Chondrocyte (in vitro differentiated cells): ENCODE measurements around the gene LCNL1. TPM values are rescaled to one million over a fixed set of nuclear protein-coding genes. Genes with fewer than 3 reads are reported as not detected.
"Not testable (repeated sequence)": the region's sequence is repeated elsewhere in the genome, so short reads cannot be mapped to it uniquely, and the experiment has no call there.

Experiments used
- DNase-seq: peaks from one replicate; pipeline ENCODE4 v3.0.0; 2021; ENCODE audit warnings: mixed read lengths, low spot score
- H3K27ac Mint-ChIP-seq: one replicate; pipeline ENCODE4 v1.8.0; 2021; ENCODE audit warnings: mild to moderate bottlenecking, moderate library complexity, mixed read lengths; ENCODE audit not compliant: unreplicated experiment
- H3K27me3 Mint-ChIP-seq: 2 replicates; pipeline ENCODE4 v1.8.0; 2021; ENCODE audit warnings: low read depth, mixed read lengths
- H3K36me3 Mint-ChIP-seq: 2 replicates; pipeline ENCODE4 v1.8.0; 2021; ENCODE audit warnings: low read depth, mixed read lengths
- H3K4me1 Mint-ChIP-seq: 2 replicates; pipeline ENCODE4 v1.8.0; 2021; ENCODE audit warnings: low read depth, mild to moderate bottlenecking, mixed read lengths
- H3K4me3 Mint-ChIP-seq: one replicate; pipeline ENCODE4 v1.8.0; 2021; ENCODE audit warnings: mild to moderate bottlenecking, moderate library complexity, mixed read lengths; ENCODE audit not compliant: unreplicated experiment
- H3K9me3 Mint-ChIP-seq: 2 replicates; pipeline ENCODE4 v1.8.0; 2021; ENCODE audit warnings: low read depth, mixed read lengths
- total RNA-seq: library from RNA; stranded (reverse); gene quantifications from 3 replicates; pipeline ENCODE4 v1.2.1, GENCODE V29; 2021
- TF ChIP-seq, protein P1 (sequence below): fragments of 200-600 bp; sonication (generic); IDR thresholded peaks from 2 replicates; pipeline ENCODE4 v1.5.0; 2021; ENCODE audit warnings: antibody characterized with exemption, mild to moderate bottlenecking, moderate library complexity

Gene LCNL1
- total RNA-seq, 1 donor from 2014 or later = 5.2 TPM

GRCh38 chr9:137032858-137033257, 50.1 kb downstream of the LCNL1 start:
- TF ChIP-seq, protein P1, sequence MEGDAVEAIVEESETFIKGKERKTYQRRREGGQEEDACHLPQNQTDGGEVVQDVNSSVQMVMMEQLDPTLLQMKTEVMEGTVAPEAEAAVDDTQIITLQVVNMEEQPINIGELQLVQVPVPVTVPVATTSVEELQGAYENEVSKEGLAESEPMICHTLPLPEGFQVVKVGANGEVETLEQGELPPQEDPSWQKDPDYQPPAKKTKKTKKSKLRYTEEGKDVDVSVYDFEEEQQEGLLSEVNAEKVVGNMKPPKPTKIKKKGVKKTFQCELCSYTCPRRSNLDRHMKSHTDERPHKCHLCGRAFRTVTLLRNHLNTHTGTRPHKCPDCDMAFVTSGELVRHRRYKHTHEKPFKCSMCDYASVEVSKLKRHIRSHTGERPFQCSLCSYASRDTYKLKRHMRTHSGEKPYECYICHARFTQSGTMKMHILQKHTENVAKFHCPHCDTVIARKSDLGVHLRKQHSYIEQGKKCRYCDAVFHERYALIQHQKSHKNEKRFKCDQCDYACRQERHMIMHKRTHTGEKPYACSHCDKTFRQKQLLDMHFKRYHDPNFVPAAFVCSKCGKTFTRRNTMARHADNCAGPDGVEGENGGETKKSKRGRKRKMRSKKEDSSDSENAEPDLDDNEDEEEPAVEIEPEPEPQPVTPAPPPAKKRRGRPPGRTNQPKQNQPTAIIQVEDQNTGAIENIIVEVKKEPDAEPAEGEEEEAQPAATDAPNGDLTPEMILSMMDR = no peak
- Mint-ChIP-seq H3K9me3 (no peaks in the 10 kb centered on the region), H3K36me3 (no peaks in the 10 kb centered on the region)

DNA sequence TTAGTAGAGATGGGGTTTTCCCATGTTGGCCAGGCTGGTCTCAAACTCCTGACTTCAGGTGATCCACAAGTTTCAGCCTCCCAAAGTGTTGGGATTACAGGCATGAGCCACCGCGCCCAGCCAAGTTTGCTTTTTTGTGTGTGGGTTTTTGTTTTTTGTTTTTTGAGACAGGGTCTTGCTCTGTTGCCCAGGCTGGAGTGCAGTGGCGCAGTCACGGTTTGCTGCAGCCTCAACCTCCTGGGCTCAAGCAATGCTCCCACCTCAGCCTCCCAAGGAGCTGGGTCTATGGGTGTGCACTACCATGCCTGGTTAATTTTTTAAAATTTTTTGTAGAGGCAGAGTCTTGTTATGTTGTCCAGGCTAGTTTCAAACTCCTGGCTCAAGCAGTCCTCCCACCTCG, 50.7 kb downstream of the LCNL1 start:
- H3K36me3 Mint-ChIP-seq, DNase-seq, H3K9me3 Mint-ChIP-seq, H3K4me1 Mint-ChIP-seq, H3K4me3 Mint-ChIP-seq, H3K27me3 Mint-ChIP-seq, H3K27ac Mint-ChIP-seq: not testable (repeated sequence)

More at GRCh38 chr9:137032858-137033257, 50.1 kb downstream of the LCNL1 start:
- no peak overlapping the region for H3K4me3 Mint-ChIP-seq
- DNase-seq = no peak
- no peak overlapping the region for H3K27ac Mint-ChIP-seq
- no peaks in the 10 kb centered on the region for H3K27me3 Mint-ChIP-seq
- no peaks in the 10 kb centered on the region for H3K4me1 Mint-ChIP-seq

DNA sequence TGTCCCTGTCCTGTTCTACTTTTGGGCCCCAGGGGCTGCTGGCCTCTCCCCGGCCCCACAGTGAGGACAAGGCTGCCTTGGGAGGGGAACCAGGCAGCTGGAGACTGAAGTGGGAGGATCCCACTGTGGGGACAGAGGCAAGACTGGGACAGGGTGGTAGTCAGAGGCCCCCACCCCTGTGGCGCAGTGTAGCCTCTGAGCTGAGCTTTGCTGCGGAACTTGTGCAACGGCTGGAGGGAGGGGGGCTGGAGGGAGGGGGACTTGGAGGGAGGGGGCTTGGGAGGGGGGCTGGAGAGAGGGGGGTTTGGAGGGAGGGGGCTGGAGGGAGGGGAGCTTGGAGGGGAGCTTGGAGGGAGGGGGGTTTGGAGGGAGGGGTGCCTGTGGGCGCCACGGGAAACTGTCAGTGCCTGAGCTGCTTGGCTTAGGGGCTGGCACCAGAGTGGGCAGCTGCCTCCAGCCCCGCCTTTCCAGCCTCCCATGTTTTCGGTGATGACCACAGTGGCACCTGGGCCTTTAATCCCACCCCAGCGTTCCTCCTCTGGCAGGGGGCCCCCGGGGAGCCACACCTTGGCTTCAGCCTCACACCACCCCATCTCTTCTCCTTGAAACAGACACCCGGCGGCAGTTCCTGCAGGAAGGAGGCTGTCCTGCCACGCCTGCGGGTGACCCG, 51.4 kb downstream of the LCNL1 start:
- no peak overlapping the region for H3K27ac Mint-ChIP-seq
- H3K9me3 Mint-ChIP-seq = no peaks in the 10 kb centered on the region
- H3K4me3 Mint-ChIP-seq = no peak overlapping the region
- no peak for DNase-seq
- H3K4me1 Mint-ChIP-seq = no peaks in the 10 kb centered on the region
- TF ChIP-seq, protein P1 = no peak
- H3K27me3 Mint-ChIP-seq = no peaks in the 10 kb centered on the region
- peaks cover 4% of the 10 kb centered on the region for H3K36me3 Mint-ChIP-seq

GRCh38 chr9:137034709-137035506, 52.1 kb downstream of the LCNL1 start:
- Mint-ChIP-seq H3K9me3 (no peaks in the 10 kb centered on the region), H3K27me3 (no peaks in the 10 kb centered on the region), H3K27ac (no peak overlapping the region), H3K4me3 (no peak overlapping the region), H3K4me1 (no peaks in the 10 kb centered on the region), H3K36me3 (peaks cover 4% of the 10 kb centered on the region)
- no peak for DNase-seq
- TF ChIP-seq, protein P1 = peak; percentile 85

Other genes with a start within 250 kb of the LCNL1 start
- not detected in 3 replicates for gene LCN10, start 240.1 kb upstream of the LCNL1 start, total RNA-seq
- gene LCN6, start 234.5 kb upstream of the LCNL1 start, total RNA-seq = not detected in 3 replicates
- not detected in 3 replicates for gene LCN8, start 224.8 kb upstream of the LCNL1 start, total RNA-seq
- gene LCN15, start 218.5 kb upstream of the LCNL1 start, total RNA-seq = not detected in 3 replicates
- 31.2 to 40.0 TPM (median 32.5 TPM) in 3 replicates for gene TMEM141, start 191.6 kb upstream of the LCNL1 start, total RNA-seq
- 0.62 to 1.5 TPM (median 1.4 TPM) in 3 replicates for gene CCDC183, start 186.7 kb upstream of the LCNL1 start, total RNA-seq
- gene RABL6, start 175.0 kb upstream of the LCNL1 start, total RNA-seq = 61.5 to 71.8 TPM (median 62.2 TPM) in 3 replicates
- gene AJM1, start 140.5 kb upstream of the LCNL1 start, total RNA-seq = 6.3 to 7.5 TPM (median 7.4 TPM) in 3 replicates
- 165 to 193 TPM (median 192 TPM) in 3 replicates for gene PHPT1, start 133.6 kb upstream of the LCNL1 start, total RNA-seq
- gene MAMDC4, start 130.6 kb upstream of the LCNL1 start, total RNA-seq = 7.7 to 9.2 TPM (median 7.7 TPM) in 3 replicates
- 296 to 328 TPM (median 320 TPM) in 3 replicates for gene EDF1, start 116.7 kb upstream of the LCNL1 start, total RNA-seq
- gene TRAF2, start 96.5 kb upstream of the LCNL1 start, total RNA-seq = 9.6 to 12.4 TPM (median 10.4 TPM) in 3 replicates
- gene FBXW5, start 38.3 kb upstream of the LCNL1 start, total RNA-seq = 79.2 to 87.5 TPM (median 84.3 TPM) in 3 replicates
- gene C8G, start 37.8 kb upstream of the LCNL1 start, total RNA-seq = 2.2 TPM in 1 of 3 replicates, not detected in the others
- gene LCN12, start 30.7 kb upstream of the LCNL1 start, total RNA-seq = 0.51 to 0.60 TPM in 2 of 3 replicates, not detected in the other
- gene PTGDS, start 5.5 kb upstream of the LCNL1 start, total RNA-seq = 24.2 to 80.4 TPM (median 76.8 TPM) in 3 replicates
- 34.4 to 38.7 TPM (median 36.8 TPM) in 3 replicates for gene PAXX, start 9.4 kb downstream of the LCNL1 start, total RNA-seq
- 4.9 to 5.5 TPM in 2 of 3 replicates, not detected in the other for gene CLIC3, start 13.6 kb downstream of the LCNL1 start, total RNA-seq
- 55.3 to 62.4 TPM (median 59.1 TPM) in 3 replicates for gene ABCA2, start 45.2 kb downstream of the LCNL1 start, total RNA-seq
- not detected in 3 replicates for gene FUT7, start 49.1 kb downstream of the LCNL1 start, total RNA-seq
- gene NPDC1, start 63.2 kb downstream of the LCNL1 start, total RNA-seq = 88.1 to 90.8 TPM (median 88.7 TPM) in 3 replicates
- gene ENTPD2, start 71.1 kb downstream of the LCNL1 start, total RNA-seq = 0.15 TPM in 1 of 3 replicates, not detected in the others
- gene SAPCD2, start 87.6 kb downstream of the LCNL1 start, total RNA-seq = 0.87 to 3.2 TPM (median 2.5 TPM) in 3 replicates
- 26.1 to 44.0 TPM (median 41.7 TPM) in 3 replicates for gene UAP1L1, start 94.5 kb downstream of the LCNL1 start, total RNA-seq
- 105 to 117 TPM (median 106 TPM) in 3 replicates for gene MAN1B1, start 104.0 kb downstream of the LCNL1 start, total RNA-seq
- gene DPP7, start 131.7 kb downstream of the LCNL1 start, total RNA-seq = 54.0 to 85.0 TPM (median 82.2 TPM) in 3 replicates
- 0.07 TPM in 1 of 3 replicates, not detected in the others for gene GRIN1, start 156.2 kb downstream of the LCNL1 start, total RNA-seq
- not detected in 3 replicates for gene LRRC26, start 187.1 kb downstream of the LCNL1 start, total RNA-seq
- not detected in 3 replicates for gene TMEM210, start 189.1 kb downstream of the LCNL1 start, total RNA-seq
- 40.3 to 62.6 TPM (median 41.0 TPM) in 3 replicates for gene ANAPC2, start 205.6 kb downstream of the LCNL1 start, total RNA-seq
- 54.5 to 57.8 TPM (median 55.5 TPM) in 3 replicates for gene SSNA1, start 205.7 kb downstream of the LCNL1 start, total RNA-seq
- gene TPRN, start 217.7 kb downstream of the LCNL1 start, total RNA-seq = 19.5 to 20.0 TPM (median 19.7 TPM) in 3 replicates
- gene TMEM203, start 222.7 kb downstream of the LCNL1 start, total RNA-seq = 34.9 to 36.8 TPM (median 36.7 TPM) in 3 replicates
- 10.8 to 17.7 TPM (median 13.2 TPM) in 3 replicates for gene NDOR1, start 222.7 kb downstream of the LCNL1 start, total RNA-seq
- 3.3 to 4.4 TPM (median 3.6 TPM) in 3 replicates for gene RNF208, start 239.2 kb downstream of the LCNL1 start, total RNA-seq
- gene CYSRT1, start 242.2 kb downstream of the LCNL1 start, total RNA-seq = 0.44 to 0.92 TPM (median 0.79 TPM) in 3 replicates
- 0.22 TPM in 1 of 3 replicates, not detected in the others for gene RNF224, start 244.5 kb downstream of the LCNL1 start, total RNA-seq
- gene SLC34A3, start 247.9 kb downstream of the LCNL1 start, total RNA-seq = not detected in 3 replicates